Left ventricle myocardium inferior (tissue), 1 donor: ENCODE results near the gene MAEA. TPM values are rescaled to one million over a fixed set of nuclear protein-coding genes. Genes with fewer than 3 reads are reported as not detected.

ENCODE experiments used
- DNase-seq: peaks from one replicate; pipeline ENCODE4 v3.0.0-alpha.2; 2020
- H3K27ac ChIP-seq: fragments of 200-600 bp; replicated peaks from 2 replicates; pipeline ENCODE4 v1.8.0; 2021
- H3K27me3 ChIP-seq: fragments of 200-600 bp; 2 replicates; pipeline ENCODE4 v1.8.0; 2021; ENCODE audit warnings: low read depth
- H3K36me3 ChIP-seq: fragments of 200-600 bp; 2 replicates; pipeline ENCODE4 v1.8.0; 2021
- H3K4me1 ChIP-seq: fragments of 200-600 bp; 2 replicates; pipeline ENCODE4 v1.8.0; 2021
- H3K4me3 ChIP-seq: fragments of 200-600 bp; 2 replicates; pipeline ENCODE4 v1.8.0; 2021; ENCODE audit warnings: mild to moderate bottlenecking, moderate library complexity
- H3K9me3 ChIP-seq: fragments of 200-600 bp; replicated peaks from 2 replicates; pipeline ENCODE4 v1.8.0; 2021
- CTCF ChIP-seq: fragments of 200-600 bp; IDR thresholded peaks from 2 replicates; pipeline ENCODE4 v1.8.0; 2021; ENCODE audit warnings: antibody characterized with exemption, mild to moderate bottlenecking, borderline replicate concordance
- intact Hi-C: fragments of 100-400 bp; cut with micrococcal nuclease; formaldehyde crosslinking; loops from one replicate; pipeline ENCODE4 v1.11.0; 2022
- total RNA-seq: library from RNA; stranded (reverse); fragmentation: NEBNext Ultra II Directional; extraction: Animal tissue kit (Norgen Biotek cat#: 25700); gene quantifications from one replicate; pipeline ENCODE4 v1.2.1, GENCODE V29; 2021
- donor health status: DM: no; HTN: yes; CAD: no; lungs with severe emphysema.

Gene MAEA
- total RNA-seq, 1 donor from 2014 or later: 49.5 TPM

GRCh38 chr4:1285151-1285789, 4.4 kb upstream of the MAEA start:
- H3K27me3 ChIP-seq: no peaks in the 10 kb centered on the region
- H3K4me1 ChIP-seq: peaks cover 16% of the 10 kb centered on the region
- H3K27ac ChIP-seq: no peak overlapping the region
- H3K4me3 ChIP-seq: no peak overlapping the region
- DNase-seq: no peak
- H3K36me3 ChIP-seq: no peaks in the 10 kb centered on the region
- TF ChIP-seq CTCF: no peak
- no peaks in the 10 kb centered on the region for H3K9me3 ChIP-seq
- intact Hi-C loops: no loop called here

- H3K36me3 ChIP-seq: no peaks in the 10 kb centered on the region
- no peaks in the 10 kb centered on the region for H3K27me3 ChIP-seq
- no peak overlapping the region for H3K4me3 ChIP-seq
- no peak overlapping the region for H3K27ac ChIP-seq
- no peak for DNase-seq
- intact Hi-C loops: no loop called here
- peaks cover 23% of the 10 kb centered on the region for H3K4me1 ChIP-seq
- H3K9me3 ChIP-seq: no peaks in the 10 kb centered on the region
- TF ChIP-seq CTCF: no peak
Measured at GRCh38 chr4:1285790-1286553, 3.7 kb upstream of the MAEA start.

- TF ChIP-seq CTCF: no peak
- Histone ChIP-seq H3K27me3 (no peaks in the 10 kb centered on the region), H3K36me3 (peaks cover 4% of the 10 kb centered on the region), H3K27ac (peak overlapping the region; percentile 96), H3K9me3 (no peaks in the 10 kb centered on the region), H3K4me3 (peak overlapping the region; percentile 99), H3K4me1 (peaks cover 51% of the 10 kb centered on the region)
- intact Hi-C loops: no loop called here
- no peak for DNase-seq
Measured at GRCh38 chr4:1288786-1289185, 905 bp upstream of the MAEA start.

GRCh38 chr4:1290165-1290977, 680 bp downstream of the MAEA start:
- H3K27me3 ChIP-seq: no peaks in the 10 kb centered on the region
- H3K27ac ChIP-seq: peak overlapping the region; percentile 96
- H3K4me3 ChIP-seq: peak overlapping the region; percentile 99
- TF ChIP-seq CTCF: no peak
- H3K4me1 ChIP-seq: peaks cover 67% of the 10 kb centered on the region
- no peaks in the 10 kb centered on the region for H3K9me3 ChIP-seq
- peaks cover 4% of the 10 kb centered on the region for H3K36me3 ChIP-seq
- intact Hi-C loops: no loop called here
- DNase-seq: no peak

- no peak for DNase-seq
- TF ChIP-seq CTCF: no peak
- Histone ChIP-seq H3K36me3 (peaks cover 4% of the 10 kb centered on the region), H3K27ac (peak overlapping the region; percentile 96), H3K4me3 (peak overlapping the region; percentile 99), H3K4me1 (peaks cover 68% of the 10 kb centered on the region), H3K9me3 (no peaks in the 10 kb centered on the region), H3K27me3 (no peaks in the 10 kb centered on the region)
- intact Hi-C loops: no loop called here
Measured at GRCh38 chr4:1291091-1291490, 1.4 kb downstream of the MAEA start.
